Glutamatergic neuron (in vitro differentiated cells): ENCODE data around the gene TMEM150B. TPM values are rescaled to one million over a fixed set of nuclear protein-coding genes. Genes with fewer than 3 reads are reported as not detected.

Experiments
- DNase-seq: peaks from one replicate; pipeline ENCODE4 v3.0.0; 2022
- H3K27ac Mint-ChIP-seq: one replicate; pipeline ENCODE4 v1.8.0; 2020; ENCODE audit warnings: mild to moderate bottlenecking, mixed read lengths, inconsistent platforms; ENCODE audit not compliant: unreplicated experiment
- H3K27me3 Mint-ChIP-seq: one replicate; pipeline ENCODE4 v1.8.0; 2020; ENCODE audit warnings: mild to moderate bottlenecking, moderate library complexity, mixed read lengths, inconsistent platforms; ENCODE audit not compliant: unreplicated experiment
- H3K36me3 Mint-ChIP-seq: one replicate; pipeline ENCODE4 v1.8.0; 2020; ENCODE audit warnings: mild to moderate bottlenecking, mixed read lengths, inconsistent platforms; ENCODE audit not compliant: unreplicated experiment
- H3K4me1 Mint-ChIP-seq: one replicate; pipeline ENCODE4 v1.8.0; 2020; ENCODE audit warnings: mild to moderate bottlenecking, low read depth, mixed read lengths, inconsistent platforms; ENCODE audit not compliant: unreplicated experiment
- H3K4me3 Mint-ChIP-seq: one replicate; pipeline ENCODE4 v1.8.0; 2020; ENCODE audit warnings: mild to moderate bottlenecking, mixed read lengths, inconsistent platforms; ENCODE audit not compliant: unreplicated experiment
- H3K9me3 Mint-ChIP-seq: one replicate; pipeline ENCODE4 v1.8.0; 2020; ENCODE audit warnings: mild to moderate bottlenecking, moderate library complexity, mixed read lengths, inconsistent platforms; ENCODE audit not compliant: unreplicated experiment
- CTCF ChIP-seq: fragments of 200-600 bp; sonication (generic); IDR thresholded peaks from one replicate; pipeline ENCODE4 v1.5.0; 2021; ENCODE audit not compliant: partially characterized antibody, unreplicated experiment
- total RNA-seq: library from RNA; stranded (reverse); fragmentation: NEBNext Ultra II Directional; extraction: Animal tissue kit (Norgen Biotek cat#: 25700); gene quantifications from one replicate; pipeline ENCODE4 v1.2.1, GENCODE V29; 2021; ENCODE audit not compliant: unreplicated experiment

TMEM150B gene
- total RNA-seq, 1 donor from 2014 or later: not detected

- H3K4me3 Mint-ChIP-seq: no peak overlapping the region
- no peak for DNase-seq
- H3K36me3 Mint-ChIP-seq: peaks cover 9% of the 10 kb centered on the region
- no peak overlapping the region for H3K27ac Mint-ChIP-seq
- peaks cover 1% of the 10 kb centered on the region for H3K9me3 Mint-ChIP-seq
- peaks cover 10% of the 10 kb centered on the region for H3K27me3 Mint-ChIP-seq
- peaks cover 12% of the 10 kb centered on the region for H3K4me1 Mint-ChIP-seq
- no peak for TF ChIP-seq CTCF
These were observed 19.6 kb downstream of the TMEM150B start for GRCh38 chr19:55305491-55305890.

DNA sequence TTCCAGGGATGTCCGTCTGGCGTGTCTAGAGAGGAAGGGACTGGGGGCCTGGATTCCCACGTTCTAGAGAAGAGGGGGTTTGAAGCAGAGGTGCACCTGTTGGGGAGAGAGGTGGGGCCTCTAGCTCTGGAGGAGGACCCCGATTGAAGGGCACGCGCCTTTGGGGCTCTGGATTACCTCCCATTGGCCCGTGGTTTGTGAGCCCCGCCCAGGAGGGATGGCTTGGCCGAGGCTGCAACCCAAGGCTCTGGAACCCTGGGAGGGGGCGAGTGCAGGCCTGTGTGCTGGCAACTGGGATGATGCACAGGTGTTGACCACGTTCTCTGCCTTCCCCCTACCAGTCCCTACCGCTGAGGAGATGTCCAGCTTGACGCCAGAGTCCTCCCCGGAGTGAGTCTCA lies 20.2 kb downstream of the TMEM150B start:
- no peak for DNase-seq
- Mint-ChIP-seq H3K27ac (no peak overlapping the region), H3K9me3 (peaks cover 1% of the 10 kb centered on the region), H3K36me3 (peaks cover 4% of the 10 kb centered on the region), H3K4me3 (no peak overlapping the region), H3K27me3 (peaks cover 10% of the 10 kb centered on the region), H3K4me1 (peaks cover 7% of the 10 kb centered on the region)
- no peak for TF ChIP-seq CTCF

DNA sequence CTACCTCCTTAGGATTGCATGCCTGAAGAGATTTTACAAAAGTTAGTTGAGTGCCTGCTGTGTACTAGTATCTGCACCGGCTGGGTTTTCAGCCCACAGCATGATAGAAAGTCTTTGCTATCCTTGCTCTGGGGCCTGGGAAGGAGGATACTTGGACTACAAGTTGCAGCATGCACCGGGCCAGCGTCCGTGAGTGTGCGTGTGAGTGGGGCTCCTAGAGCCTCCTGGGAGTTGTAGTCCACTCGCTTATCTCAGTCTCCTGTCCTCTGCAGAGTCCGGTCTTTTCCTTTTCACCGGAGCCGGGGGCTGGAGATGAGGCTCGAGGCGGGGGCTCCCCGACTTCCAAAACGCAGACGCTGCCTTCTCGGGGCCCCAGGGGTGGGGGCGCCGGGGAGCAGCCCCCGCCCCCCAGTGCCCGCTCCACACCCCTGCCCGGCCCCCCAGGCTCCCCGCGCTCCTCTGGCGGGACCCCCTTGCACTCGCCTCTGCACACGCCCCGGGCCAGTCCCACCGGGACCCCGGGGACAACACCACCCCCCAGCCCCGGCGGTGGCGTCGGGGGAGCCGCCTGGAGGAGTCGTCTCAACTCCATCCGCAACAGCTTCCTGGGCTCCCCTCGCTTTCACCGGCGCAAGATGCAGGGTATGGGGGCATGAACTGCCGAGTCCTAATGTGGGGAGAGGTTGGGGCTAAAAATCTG lies 20.7 kb downstream of the TMEM150B start:
- H3K9me3 Mint-ChIP-seq: peaks cover 3% of the 10 kb centered on the region
- peak; percentile 45 for DNase-seq
- peaks cover 10% of the 10 kb centered on the region for H3K27me3 Mint-ChIP-seq
- no peak overlapping the region for H3K27ac Mint-ChIP-seq
- H3K36me3 Mint-ChIP-seq: peaks cover 4% of the 10 kb centered on the region
- peaks cover 7% of the 10 kb centered on the region for H3K4me1 Mint-ChIP-seq
- no peak for TF ChIP-seq CTCF
- no peak overlapping the region for H3K4me3 Mint-ChIP-seq

- no peak for DNase-seq
- H3K27me3 Mint-ChIP-seq: peaks cover 11% of the 10 kb centered on the region
- peaks cover 4% of the 10 kb centered on the region for H3K36me3 Mint-ChIP-seq
- H3K4me3 Mint-ChIP-seq: no peak overlapping the region
- H3K4me1 Mint-ChIP-seq: peaks cover 7% of the 10 kb centered on the region
- H3K9me3 Mint-ChIP-seq: peaks cover 3% of the 10 kb centered on the region
- TF ChIP-seq CTCF: no peak
- H3K27ac Mint-ChIP-seq: no peak overlapping the region
These were observed 21.7 kb downstream of the TMEM150B start for GRCh38 chr19:55303477-55303876.

GRCh38 chr19:55302318-55302703 lies 22.8 kb downstream of the TMEM150B start:
- DNase-seq: no peak
- H3K4me3 Mint-ChIP-seq: no peak overlapping the region
- H3K27me3 Mint-ChIP-seq: peaks cover 8% of the 10 kb centered on the region
- H3K36me3 Mint-ChIP-seq: no peaks in the 10 kb centered on the region
- H3K27ac Mint-ChIP-seq: no peak overlapping the region
- TF ChIP-seq CTCF: no peak
- H3K4me1 Mint-ChIP-seq: peaks cover 7% of the 10 kb centered on the region
- H3K9me3 Mint-ChIP-seq: peaks cover 3% of the 10 kb centered on the region
